Large intestine (tissue), 3 donors: ENCODE data around the gene GAGE12H. TPM values are rescaled to one million over a fixed set of nuclear protein-coding genes. Genes with fewer than 3 reads are reported as not detected.
"Not testable (repeated sequence)": the region's sequence is repeated elsewhere in the genome, so short reads cannot be mapped to it uniquely, and the experiment has no call there.

Experiments
- DNase-seq, 2 donors: peaks; one replicate each; pipeline versions ENCODE4 v3.0.0 to v3.0.0-alpha.2; 2013
- H3K27ac ChIP-seq: one replicate; pipeline ENCODE4 v1.5.1; 2013; ENCODE audit warnings: low read length
- H3K27me3 ChIP-seq: 2 replicates; pipeline ENCODE4 v1.6.1; 2013; ENCODE audit warnings: low read length; ENCODE audit not compliant: control insufficient read depth, insufficient read depth
- H3K36me3 ChIP-seq: 2 replicates; pipeline ENCODE4 v1.6.1; 2013; ENCODE audit warnings: low read length; ENCODE audit not compliant: control insufficient read depth, insufficient read depth
- H3K4me1 ChIP-seq: one replicate; pipeline ENCODE4 v1.6.1; 2013; ENCODE audit warnings: low read length; ENCODE audit not compliant: control insufficient read depth, insufficient read depth
- H3K4me3 ChIP-seq: one replicate; pipeline ENCODE4 v1.5.1; 2013; ENCODE audit warnings: low read length
- H3K9me3 ChIP-seq: one replicate; pipeline ENCODE4 v1.6.1; 2013; ENCODE audit warnings: mild to moderate bottlenecking, low read depth, low read length, moderate library complexity; ENCODE audit not compliant: control insufficient read depth
- WGBS: methylation state at CpG from one replicate; pipeline ENCODE4 v1.1.5; 2013; ENCODE audit warnings: low lambda C conversion rate; ENCODE audit not compliant: insufficient coverage; 5-methylcytosine and 5-hydroxymethylcytosine counted together
- polyA plus RNA-seq: library from polyadenylated mRNA; unstranded; fragments of 120-200 nt; gene quantifications from one replicate; pipeline ENCODE4 v1.2.1, GENCODE V29; 2013

Gene GAGE12H
- polyA plus RNA-seq, 1 donor = not detected

- not testable (repeated sequence) for DNase-seq, H3K27me3 ChIP-seq, H3K4me3 ChIP-seq, H3K36me3 ChIP-seq, H3K4me1 ChIP-seq, H3K27ac ChIP-seq, H3K9me3 ChIP-seq
- WGBS = no CpG with 5 or more reads among the region's 17 CpGs
Measured at GRCh38 chrX:49590488-49590887, 10.7 kb downstream of the GAGE12H start.

DNA sequence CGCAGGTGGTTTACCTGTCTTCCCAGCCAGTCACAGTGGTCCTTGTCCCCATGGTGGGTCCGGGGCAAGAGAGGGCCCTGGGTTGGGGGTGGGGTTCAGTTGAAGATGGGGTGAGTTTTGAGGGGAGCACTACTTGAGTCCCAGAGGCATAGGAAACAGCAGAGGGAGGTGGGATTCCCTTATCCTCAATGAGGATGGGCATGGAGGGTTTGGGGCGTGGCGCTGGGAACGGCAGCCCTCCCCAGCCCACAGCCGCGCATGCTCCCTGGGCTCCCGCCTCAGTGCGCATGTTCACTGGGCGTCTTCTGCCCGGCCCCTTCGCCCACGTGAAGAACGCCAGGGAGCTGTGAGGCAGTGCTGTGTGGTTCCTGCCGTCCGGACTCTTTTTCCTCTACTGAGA is 19.0 kb downstream of the GAGE12H start, which contains the start of gene GAGE1:
TSS of gene GAGE1 (plus strand) at position 301 of the 400 bp plus-strand sequence. CDS start 1,155 bp downstream, outside the sequence.
- not testable (repeated sequence) for H3K36me3 ChIP-seq, H3K27me3 ChIP-seq, H3K4me3 ChIP-seq, H3K9me3 ChIP-seq, H3K27ac ChIP-seq, DNase-seq, H3K4me1 ChIP-seq
- WGBS = no CpG with 5 or more reads among the region's 16 CpGs

- Histone ChIP-seq H3K36me3 (no peaks in the 10 kb centered on the region), H3K27ac (no peak overlapping the region), H3K4me1 (no peaks in the 10 kb centered on the region), H3K4me3 (no peak overlapping the region), H3K9me3 (no peaks in the 10 kb centered on the region), H3K27me3 (no peaks in the 10 kb centered on the region)
- no CpG with 5 or more reads among the region's 7 CpGs for WGBS
- DNase-seq = no peak
Measured at GRCh38 chrX:49610718-49611310, 31.1 kb downstream of the GAGE12H start.

DNA sequence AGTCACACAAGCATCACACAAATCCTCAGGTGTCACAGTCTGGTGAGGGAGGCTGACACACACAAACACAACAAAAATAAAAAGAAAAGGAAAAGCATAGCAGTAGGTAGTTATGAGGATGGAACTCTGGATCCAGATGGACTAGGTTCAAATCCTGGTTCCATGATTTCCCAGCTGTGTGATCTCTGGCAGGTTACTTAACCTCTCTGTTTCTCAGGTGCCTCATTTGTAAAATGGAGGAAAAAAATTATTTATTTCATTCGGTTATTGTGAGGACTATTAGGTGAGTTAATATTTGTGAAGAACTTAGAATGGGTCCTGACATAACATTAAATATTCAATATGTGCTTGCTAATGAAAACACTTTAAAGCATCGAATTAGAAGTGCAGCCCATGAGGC is 38.8 kb downstream of the GAGE12H start:
- no peak for DNase-seq
- WGBS = no CpG with 5 or more reads among the region's 2 CpGs
- no peaks in the 10 kb centered on the region for H3K4me1 ChIP-seq
- no peak overlapping the region for H3K4me3 ChIP-seq
- H3K9me3 ChIP-seq = no peaks in the 10 kb centered on the region
- H3K27me3 ChIP-seq = no peaks in the 10 kb centered on the region
- H3K36me3 ChIP-seq = no peaks in the 10 kb centered on the region
- H3K27ac ChIP-seq = no peak overlapping the region

DNA sequence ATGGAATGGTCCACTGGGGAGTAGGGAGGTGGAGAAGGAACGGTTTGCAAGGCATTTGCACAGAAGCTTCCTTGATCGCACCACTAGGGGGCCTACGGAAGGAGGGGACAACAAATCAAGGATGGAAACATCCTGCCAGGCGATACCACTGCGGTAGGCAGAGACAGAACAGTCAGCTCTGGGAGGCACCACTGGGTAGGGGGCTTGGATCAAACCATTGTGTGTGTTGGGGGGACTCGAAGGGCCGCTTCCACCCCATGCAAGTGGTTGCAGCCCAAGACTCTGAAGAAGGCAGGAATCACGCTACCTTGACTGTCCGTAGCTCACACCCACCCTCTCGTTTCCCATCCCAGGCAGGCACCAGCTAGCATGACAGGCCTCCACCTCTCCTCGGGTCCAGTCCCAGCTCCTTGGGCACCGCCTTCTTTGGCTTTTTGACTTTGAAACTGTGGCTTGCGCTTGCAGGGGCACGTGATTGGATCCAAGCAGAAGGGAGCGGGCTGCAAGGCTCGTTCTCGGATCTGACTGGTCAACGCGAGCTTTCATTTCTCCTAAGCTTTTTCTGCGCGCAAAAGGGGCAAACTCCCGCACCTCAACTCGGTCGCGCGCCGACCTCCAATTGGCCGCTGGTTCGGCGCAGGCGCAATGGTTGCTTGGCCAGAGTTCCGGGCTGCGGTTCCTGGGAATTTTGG is 47.5 kb downstream of the GAGE12H start:
- Histone ChIP-seq H3K36me3 (no peaks in the 10 kb centered on the region), H3K27me3 (no peaks in the 10 kb centered on the region), H3K4me3 (no peak overlapping the region), H3K9me3 (no peaks in the 10 kb centered on the region), H3K27ac (no peak overlapping the region), H3K4me1 (no peaks in the 10 kb centered on the region)
- no CpG with 5 or more reads among the region's 33 CpGs for WGBS
- no peak for DNase-seq

Other genes starting within 250 kb of the GAGE12H start
- gene GAGE13, start 248.4 kb upstream of the GAGE12H start, polyA plus RNA-seq = not detected
- gene GAGE12C, start 47.8 kb upstream of the GAGE12H start, polyA plus RNA-seq = not detected
- not detected for gene GAGE12D, start 38.2 kb upstream of the GAGE12H start, polyA plus RNA-seq
- not detected for gene GAGE12E, start 28.7 kb upstream of the GAGE12H start, polyA plus RNA-seq
- not detected for gene GAGE12F, start 19.1 kb upstream of the GAGE12H start, polyA plus RNA-seq
- gene GAGE12G, start 9.5 kb upstream of the GAGE12H start, polyA plus RNA-seq = not detected
- not detected for gene GAGE2A, start 9.5 kb downstream of the GAGE12H start, polyA plus RNA-seq
- gene GAGE1, start 19.1 kb downstream of the GAGE12H start, polyA plus RNA-seq = not detected
- not detected for gene PAGE1, start 116.0 kb downstream of the GAGE12H start, polyA plus RNA-seq
- gene PAGE4, start 249.4 kb downstream of the GAGE12H start, polyA plus RNA-seq = not detected